Muscle of arm (tissue), 12 donors: ENCODE data around the gene ZNF326. TPM values are rescaled to one million over a fixed set of nuclear protein-coding genes. Genes with fewer than 3 reads are reported as not detected.
A peak's percentile ranks its signal among the peaks of the same experiment; 100 is the strongest.
"Not testable (repeated sequence)": the region's sequence is repeated elsewhere in the genome, so short reads cannot be mapped to it uniquely, and the experiment has no call there.

ENCODE experiments used
- DNase-seq: peaks from one replicate; pipeline ENCODE4 v3.0.0-alpha.2; 2013
- polyA plus RNA-seq, 12 donors: library from polyadenylated mRNA; unstranded; fragments of 120-200 nt; gene quantifications; one replicate each; pipeline ENCODE4 v1.2.1, GENCODE V29; 2013; ENCODE audit not compliant: insufficient read length in 12 of 12

Gene ZNF326
- polyA plus RNA-seq, 12 donors: 18.6 to 46.4 (median 27.2) TPM; not detected in 1

DNA sequence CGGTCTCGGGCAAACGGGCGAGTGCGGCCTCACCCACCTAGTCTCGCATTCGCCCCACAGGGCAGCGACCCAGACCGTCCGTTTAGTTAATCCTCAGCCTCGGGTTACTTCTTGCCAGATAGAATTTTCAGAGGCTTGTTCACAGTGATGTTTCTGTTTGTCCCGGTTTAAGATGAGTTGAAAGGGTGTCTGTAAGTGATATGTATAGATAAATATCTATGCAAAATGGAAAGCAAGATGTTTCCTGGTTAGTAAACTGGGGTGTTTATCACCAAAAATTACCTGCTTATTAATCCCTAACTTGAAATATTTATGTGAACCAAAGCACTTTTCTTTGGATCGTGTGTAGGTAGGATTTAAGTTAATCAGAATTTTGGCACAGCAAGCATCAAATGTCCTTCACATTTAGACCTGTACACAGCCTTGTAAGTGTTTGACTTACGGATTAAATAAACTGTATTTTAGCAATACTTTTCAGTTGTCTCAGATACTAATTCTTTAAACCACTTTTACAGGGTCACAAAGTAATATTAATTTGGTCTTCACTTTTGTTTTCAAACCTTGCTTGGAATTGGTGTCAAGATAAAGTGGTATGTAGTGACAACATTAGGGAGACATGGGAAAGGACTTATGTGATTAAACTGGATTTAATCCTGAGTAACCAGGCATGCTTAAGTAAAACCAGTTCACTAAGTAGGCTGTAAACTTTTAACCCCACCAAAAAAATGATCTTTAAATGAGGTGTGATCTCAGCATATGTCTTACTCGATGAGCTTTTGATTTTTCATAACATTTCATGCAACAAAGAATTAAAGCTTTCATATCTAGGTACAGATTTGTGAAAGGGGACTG, 914 bp downstream of the ZNF326 start:
- peak; percentile 70 for DNase-seq

DNA sequence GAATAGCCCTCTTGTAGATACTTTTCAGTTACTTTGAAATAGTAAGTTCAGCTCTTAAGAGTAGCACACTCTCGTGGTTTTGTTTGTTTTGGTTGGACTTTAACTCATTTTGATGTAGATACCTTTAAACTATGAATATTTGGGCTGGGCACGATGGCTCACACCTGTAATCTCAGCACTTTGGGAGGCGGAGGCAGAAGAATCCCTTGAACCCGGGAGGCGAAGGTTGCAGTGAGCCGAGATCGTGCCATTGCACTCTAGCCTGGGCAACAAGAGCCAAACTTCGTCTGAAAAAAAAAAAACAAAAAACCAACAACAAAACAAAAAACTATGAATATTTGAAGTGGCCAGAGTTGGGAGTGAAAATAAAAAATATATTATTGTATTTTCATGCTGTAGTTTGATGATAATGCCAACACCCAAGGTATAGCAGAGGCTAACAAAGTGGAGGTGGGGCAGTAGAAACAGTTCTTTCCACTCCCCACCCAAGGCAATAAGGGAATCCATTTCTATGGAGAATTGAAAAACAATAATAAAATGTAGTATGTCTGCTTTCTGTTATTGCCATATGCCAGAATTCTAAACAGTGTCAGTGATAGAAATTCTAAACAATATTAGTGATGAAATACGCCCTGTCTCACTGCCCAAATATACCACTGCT, 1.7 kb downstream of the ZNF326 start:
- no peak for DNase-seq

DNA sequence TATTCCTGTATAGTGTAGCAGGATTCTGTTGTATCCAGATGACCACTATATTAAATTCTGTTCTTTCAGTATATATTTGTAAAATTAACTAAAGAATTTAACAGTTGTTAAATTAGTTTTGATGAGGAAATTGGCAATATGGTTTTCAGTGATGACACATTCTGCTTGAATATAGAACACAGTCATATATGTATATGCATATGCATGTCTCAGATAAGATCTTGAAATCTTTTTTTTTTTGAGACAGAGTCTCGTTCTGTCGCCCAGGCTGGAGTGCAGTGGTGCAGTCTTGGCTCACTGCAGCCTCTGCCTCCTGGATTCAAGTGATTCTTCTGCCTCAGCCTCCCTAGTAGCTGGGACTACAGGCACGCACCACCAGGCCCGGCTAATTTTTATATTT, 2.2 kb downstream of the ZNF326 start:
- not testable (repeated sequence) for DNase-seq

DNA sequence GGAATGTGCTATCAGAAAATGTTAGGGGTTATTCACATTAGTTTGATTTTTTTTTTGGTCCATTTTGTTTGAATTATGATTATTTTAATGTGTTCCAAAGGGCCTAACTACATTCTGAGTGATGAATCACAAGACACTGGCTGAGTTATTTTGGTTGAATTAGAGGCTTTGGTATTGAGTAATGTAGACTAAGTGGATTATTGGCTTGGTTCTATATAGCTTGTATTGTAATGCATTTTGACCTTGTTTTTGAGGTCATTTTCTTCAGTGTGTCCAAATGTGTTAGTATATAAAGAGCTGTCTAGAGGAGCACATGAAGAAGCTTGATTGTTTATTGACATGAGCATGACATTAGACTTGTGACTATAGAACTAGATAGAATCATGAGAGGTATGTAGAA, 3.4 kb downstream of the ZNF326 start:
- no peak for DNase-seq

DNA sequence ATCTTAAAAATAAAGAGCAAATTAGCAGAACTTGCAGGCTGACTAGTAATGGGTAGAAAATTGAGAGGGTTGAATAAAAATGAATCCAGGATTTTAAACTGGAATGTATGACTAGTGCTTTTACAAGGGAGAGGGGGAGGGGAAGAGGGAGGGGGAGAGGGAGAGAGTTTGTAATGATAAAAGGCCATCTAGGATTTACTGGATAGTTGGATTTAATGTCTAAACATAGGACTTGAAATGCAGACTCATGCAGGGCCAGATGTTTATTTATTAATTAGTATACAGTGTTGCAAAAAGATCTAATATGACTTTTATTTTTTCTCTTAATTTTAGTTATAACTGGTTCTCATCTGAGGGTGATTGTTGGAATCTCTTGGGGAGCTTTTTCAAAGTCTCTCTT, 4.3 kb downstream of the ZNF326 start:
- DNase-seq: no peak

DNA sequence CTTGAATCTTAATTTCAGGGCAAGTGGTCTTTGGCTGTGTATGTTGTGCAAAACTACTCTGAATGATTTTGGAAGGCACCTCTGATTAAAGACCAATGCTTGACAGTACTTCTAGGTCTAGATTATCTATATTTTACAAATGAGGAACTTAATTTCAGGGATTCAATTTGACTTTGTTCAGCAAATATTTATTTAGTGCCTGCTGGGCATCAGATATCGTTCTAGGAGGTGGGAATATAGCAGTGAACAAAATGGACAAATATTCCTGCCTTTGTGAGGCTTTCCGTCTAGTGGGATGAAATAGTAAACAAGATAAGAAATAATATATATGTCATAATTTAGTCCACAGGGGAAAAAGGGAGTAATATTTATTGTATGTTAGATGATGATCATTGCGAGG, 4.7 kb downstream of the ZNF326 start:
- DNase-seq: no peak

DNA sequence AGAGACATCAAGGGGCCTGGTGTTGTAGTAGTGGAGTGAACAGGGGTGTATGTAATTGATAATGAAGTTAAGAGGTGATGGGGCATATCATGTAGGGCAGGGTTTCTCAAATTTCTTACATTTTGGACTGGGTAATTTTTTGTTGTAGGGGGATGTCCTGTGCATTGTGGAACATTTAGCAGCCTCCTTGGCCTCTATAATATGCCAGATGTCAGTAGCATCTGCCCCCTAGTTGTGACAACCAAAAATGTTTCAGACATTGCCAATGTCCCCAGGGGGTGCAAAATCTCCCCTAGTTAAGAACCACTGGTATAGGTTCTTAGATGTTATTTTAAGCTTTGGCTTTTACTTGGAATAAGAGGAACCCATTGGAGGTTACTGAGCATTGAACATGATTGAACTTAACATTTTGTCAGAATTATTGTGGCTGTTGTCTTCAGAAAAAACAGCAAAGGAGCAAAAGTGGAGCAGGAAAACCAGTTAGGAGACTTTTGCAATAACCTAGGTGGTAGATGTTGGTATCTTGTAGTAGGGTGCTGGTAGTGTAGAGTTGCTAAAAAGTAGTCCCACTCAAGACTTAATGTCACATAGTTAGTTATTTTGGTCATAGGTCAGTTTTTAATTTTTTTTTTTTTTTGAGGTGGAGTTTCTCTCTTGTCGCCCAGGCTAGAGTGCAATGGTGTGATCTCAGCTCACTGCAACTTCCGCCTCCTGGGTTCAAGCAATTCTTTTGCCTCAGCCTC, 6.2 kb downstream of the ZNF326 start:
- no peak for DNase-seq

DNA sequence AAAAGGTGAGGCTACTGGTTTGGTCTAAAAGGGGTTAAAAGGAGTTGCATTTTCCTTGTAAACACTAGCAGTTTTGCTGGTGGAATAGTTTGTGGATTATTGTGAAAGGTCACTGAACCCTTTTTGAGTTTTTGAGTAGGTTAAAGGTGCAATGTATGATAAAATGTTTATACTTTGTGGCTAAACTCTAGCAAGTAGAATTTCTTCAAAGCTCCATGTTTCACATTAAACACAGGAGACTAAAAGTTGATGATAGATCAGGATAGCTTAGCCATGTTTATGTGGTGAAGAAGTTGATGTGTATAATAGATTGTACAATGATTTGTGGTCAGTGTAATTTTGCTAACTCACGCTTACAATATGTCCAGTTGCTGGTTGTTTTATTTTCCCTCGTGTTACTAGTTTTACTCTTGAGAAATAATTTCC, 13.1 kb downstream of the ZNF326 start:
- no peak for DNase-seq

DNA sequence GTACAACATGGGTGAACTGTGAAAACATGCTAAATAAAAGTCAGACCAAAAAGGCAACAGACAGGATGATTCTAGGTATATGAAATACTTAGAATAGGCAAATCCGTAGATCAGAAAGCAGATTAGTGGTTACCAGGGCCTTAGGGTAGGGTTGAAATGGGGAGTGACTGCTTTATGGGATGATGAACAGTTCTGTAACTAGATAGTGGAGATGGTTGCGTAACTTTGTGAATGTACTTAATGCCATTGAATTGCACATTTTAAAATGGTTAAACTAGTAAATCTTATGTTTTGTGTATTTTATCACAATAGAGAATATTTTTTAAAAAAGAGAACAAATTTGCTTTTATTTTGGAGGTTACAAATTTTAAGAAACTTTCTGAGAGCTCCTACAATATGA, 17.4 kb downstream of the ZNF326 start:
- no peak for DNase-seq

DNA sequence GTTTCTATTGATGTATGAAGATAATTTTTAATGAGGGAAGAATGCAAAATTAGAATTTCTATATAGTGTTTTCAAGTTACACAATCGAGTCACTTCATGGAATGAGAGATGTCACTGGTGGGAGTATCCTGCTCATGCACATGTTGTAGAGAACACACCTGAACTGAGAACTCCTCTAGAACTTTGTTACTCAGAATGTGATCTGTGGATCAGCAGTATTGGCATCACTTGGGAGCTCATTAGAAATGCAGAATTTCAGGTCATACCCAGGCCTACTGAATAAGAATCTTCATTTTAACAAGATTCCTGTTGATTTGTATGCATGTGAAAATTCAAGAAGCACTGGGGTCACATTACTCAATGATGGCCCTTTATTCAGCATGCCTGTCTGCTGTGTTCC, 28.8 kb downstream of the ZNF326 start:
- no peak for DNase-seq

DNA sequence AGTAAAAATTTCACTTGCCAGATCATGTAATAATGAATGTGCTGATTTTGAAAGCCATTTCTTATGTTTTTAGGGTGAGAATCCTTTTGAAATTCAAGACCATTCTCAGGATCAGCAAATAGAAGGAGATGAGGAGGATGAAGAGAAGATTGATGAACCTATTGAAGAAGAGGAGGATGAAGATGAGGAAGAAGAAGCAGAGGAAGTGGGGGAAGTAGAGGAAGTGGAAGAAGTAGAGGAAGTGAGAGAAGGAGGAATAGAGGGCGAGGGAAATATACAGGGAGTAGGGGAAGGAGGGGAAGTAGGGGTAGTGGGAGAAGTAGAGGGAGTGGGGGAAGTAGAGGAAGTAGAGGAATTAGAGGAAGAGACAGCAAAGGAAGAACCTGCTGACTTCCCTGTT, 32.4 kb downstream of the ZNF326 start:
- DNase-seq: no peak

DNA sequence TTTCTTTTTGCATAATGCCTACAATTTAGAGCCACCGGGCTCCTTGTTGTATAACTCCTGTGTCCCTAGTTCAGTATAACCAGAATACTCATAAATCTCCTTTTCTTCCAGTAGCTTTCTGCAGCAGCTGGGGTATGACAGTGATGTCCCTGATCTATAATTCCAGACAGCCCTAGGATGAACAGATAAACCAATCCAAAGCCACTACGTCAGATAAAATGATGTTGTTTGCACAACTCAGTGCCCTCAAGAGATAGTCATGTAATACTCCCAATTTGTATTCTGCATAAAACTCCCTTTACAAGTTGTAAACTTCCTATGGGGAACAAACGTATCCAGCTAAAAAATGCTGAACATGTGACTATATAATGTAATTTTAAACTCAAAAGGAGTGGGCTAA, 44.7 kb downstream of the ZNF326 start:
- no peak for DNase-seq

DNA sequence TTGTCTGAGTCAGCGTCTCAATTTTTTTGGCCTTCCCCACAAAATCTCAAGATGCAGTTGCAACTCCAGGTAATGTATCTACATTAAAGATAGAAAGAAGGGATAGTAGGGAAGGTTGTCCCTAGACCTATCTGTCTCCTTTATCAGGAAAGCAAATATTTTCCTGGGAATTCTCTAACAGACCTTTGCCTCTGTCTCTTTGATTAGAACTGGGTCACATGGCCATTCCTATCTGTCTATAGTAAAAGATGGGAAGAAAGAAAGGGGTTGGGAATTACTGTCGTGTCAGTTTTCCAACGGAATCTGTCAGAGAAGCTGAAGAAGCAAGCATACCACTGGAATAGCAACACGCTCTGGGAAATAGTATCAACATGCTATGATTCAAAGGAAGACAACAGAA, 48.7 kb downstream of the ZNF326 start:
- DNase-seq: no peak

DNA sequence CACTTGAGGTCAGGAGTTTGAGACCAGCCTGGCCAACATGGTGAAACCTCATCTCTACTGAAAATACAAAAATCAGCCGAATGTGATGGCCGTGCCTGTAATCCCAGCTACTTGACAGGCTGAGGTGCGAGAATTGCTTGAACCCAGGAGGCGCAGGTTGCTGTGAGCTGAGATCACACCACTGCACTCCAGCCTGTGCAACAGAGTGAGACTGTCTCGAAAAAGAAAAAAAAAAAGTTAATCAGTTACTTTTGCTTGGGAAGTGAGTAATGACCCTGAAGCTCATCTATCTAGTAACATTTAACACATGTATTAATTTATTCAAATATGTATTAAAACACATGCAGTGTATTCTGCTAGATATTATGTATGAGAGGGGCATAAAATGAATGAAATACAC, 49.4 kb downstream of the ZNF326 start:
- no peak for DNase-seq

DNA sequence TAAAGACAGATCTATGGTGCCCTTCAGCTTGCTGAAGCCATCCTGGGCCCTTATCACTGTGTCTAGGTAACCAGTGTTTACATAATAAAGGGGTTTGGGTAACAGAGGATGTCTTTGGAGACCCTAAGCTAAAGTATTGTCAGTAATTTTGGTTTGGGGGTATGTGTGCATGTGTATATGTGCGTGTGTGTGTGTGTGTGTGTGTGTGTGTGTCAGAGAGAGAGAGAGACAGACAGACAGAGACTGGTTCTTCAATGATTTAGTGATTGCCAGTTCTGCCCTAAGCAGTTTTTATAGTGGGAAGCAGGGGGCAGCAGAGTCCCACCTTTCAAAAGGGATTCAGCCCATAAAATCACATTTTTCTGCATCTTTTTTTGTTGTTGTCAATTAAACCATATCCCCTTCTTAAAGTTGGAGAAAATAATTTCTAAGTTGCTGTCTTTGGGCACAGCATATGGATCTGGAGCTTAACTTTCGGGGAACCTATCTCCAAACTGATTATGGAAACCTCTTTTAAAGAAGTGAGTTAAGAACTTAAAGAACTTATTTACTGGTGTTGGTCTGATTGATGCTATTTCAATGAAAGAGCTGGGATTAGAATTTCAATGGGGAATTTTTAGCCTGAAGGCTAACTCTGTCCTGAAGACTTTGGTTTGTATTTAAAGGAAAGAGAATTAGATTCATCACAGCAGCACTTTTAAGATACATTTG, 51.1 kb downstream of the ZNF326 start:
- DNase-seq: no peak

DNA sequence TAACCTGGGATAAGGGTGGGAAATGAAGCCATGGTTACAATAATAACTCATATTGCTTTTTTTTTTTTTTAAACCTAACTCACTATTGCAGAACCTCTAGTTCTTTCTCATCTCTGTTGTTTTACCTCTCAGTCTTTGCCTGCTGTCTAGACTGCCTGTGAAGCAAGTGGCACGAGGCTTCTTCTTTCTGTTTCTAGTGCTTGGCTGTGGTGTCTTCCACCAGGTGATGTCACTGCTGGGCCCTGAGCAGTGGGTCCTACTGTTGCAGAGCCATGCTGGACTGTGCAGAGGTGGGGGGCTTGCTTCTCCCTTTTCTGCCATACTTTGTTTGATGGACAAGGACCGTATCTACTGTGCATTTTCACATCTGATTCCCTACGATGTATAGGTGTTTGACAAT, 51.7 kb downstream of the ZNF326 start:
- no peak for DNase-seq

DNA sequence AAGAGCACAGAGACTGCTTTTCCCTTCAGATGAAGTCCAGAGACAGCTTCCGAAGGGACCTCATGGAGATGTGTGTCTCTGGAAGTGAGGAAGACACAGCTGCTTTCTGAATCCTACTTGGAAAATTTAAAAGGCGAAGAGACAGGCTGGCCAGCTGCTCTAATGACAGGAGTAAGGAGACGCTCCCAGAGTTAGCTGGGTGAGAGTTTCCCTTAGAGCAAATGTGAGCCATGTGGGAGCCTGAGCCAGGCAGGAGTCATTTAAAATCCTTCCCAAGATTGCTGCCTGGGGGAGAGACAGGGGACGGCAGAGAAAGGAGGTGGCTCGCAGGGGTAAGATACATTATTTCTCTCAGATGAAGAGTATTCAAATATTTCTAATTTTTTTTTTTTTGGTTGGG, 53.1 kb downstream of the ZNF326 start:
- DNase-seq: no peak

DNA sequence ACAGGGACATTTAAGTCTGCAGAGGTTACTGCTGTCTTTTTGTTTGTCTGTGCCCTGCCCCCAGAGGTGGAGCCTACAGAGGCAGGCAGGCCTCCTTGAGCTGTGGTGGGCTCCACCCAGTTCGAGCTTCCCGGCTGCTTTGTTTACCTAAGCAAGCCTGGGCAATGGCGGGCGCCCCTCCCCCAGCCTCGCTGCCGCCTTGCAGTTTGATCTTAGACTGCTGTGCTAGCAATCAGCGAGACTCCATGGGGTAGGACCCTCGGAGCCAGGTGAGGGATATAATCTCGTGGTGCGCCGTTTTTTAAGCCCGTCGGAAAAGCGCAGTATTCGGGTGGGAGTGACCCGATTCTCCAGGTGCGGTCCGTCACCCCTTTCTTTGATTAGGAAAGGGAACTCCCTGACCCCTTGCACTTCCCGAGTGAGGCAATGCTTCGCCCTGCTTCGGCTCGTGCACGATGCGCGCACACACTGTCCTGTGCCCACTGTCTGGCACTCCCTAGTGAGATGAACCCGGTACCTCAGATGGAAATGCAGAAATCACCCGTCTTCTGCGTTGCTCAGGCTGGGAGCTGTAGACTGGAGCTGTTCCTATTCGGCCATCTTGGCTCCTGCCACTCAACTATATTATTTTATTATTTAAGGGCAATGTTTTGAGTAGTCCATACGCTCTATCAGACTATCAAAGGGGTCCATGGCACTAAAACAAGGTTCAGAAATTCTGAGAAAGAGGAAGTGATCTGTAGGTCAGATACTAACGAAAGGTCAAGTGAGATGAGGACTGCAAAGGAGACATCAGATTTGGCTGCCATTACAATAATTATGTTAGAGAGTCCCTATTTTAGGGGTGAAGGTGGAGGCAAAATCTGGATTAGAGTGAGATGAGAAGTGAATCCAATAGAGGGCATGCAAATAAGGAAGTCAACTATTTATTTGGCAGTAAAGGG, 68.1 kb downstream of the ZNF326 start:
- DNase-seq: not testable (repeated sequence)

DNA sequence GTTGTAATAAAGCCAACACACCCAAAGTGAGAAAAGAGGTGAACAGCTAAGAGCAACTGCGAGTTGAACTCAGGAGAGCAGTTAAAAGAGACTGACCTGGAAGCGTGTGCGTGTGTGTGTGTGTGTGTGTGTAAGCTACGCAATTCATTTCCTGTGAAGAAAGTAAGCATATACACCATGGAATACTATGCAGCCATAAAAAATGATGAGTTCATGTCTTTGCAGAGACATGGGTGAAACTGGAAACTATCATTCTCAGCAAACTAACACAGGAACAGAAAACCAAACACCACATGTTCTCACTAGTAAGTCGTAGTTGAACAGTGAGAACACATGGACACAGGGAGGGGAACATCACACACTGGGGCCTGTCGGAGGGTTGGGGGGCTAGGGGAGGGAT, 69.2 kb downstream of the ZNF326 start:
- not testable (repeated sequence) for DNase-seq

DNA sequence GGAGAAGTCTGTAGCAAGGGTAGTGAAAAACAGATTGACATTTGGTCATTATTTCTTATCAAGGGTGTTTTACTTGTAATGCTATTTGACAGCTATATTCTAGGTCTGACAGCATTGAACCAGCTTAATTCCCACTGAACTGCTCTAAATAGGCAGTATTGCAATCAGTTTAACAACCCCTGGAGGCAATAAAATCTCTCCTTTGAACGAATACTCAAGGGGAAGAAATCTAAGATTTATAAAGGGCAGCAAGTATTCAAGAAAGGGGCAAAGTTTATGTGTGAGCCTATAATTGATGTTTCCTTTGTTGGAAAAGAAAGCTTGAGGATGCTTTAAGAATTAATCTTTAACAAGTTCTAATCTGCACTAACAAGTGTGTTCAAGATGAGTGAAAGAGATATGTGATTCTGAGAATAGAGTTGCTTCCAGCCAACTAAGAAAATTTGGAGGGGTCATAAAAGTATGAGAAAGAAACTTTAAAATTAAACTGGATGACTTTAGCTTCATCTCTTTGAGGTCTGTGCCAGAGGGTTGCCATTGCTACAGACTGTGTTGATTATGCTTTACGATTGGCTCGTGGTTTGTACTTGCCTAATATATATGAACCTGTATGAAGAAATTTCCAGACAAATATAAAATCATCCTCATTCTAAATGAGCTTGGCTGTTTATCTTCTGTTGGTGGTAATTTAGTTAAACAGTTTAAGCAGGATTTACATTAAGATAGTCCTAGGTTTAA, 72.5 kb downstream of the ZNF326 start:
- DNase-seq: no peak
